ENCODE data around the gene MSL2.

DNA sequence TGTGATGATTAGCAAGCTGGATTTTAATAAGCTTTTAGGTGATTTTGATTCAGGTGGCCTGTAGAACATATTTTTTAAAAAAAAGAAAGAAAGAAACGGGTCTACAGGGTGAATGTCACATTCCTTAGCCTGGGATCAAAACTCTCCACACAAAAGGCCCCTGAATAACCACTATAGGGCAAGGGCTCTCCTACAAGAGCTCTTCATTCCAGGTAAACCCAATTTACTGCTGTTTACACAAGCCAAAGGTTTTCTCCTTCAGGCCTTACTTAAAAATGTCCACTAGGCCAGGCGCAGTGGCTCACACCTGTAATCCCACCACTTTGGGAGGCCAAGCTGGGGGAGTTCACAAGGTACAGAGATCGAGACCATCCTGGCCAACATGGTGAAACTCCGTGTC lies 8.3 kb downstream of the MSL2 start:
- TF ChIP-seq, protein P1, sequence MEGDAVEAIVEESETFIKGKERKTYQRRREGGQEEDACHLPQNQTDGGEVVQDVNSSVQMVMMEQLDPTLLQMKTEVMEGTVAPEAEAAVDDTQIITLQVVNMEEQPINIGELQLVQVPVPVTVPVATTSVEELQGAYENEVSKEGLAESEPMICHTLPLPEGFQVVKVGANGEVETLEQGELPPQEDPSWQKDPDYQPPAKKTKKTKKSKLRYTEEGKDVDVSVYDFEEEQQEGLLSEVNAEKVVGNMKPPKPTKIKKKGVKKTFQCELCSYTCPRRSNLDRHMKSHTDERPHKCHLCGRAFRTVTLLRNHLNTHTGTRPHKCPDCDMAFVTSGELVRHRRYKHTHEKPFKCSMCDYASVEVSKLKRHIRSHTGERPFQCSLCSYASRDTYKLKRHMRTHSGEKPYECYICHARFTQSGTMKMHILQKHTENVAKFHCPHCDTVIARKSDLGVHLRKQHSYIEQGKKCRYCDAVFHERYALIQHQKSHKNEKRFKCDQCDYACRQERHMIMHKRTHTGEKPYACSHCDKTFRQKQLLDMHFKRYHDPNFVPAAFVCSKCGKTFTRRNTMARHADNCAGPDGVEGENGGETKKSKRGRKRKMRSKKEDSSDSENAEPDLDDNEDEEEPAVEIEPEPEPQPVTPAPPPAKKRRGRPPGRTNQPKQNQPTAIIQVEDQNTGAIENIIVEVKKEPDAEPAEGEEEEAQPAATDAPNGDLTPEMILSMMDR (IDR thresholded peaks at IDR 0.05), result no peak
- no peak for TF ChIP-seq POLR2A (IDR thresholded peaks at IDR 0.05)
- TF ChIP-seq EP300 (IDR thresholded peaks at IDR 0.05), result no peak

All from ovary (tissue), 3 donors.